Retina (tissue), 1 donor: ENCODE measurements around the gene LRRC8D.

ENCODE experiments used
- DNase-seq: peaks from one replicate; pipeline ENCODE4 v3.0.0-alpha.2; 2016

The LRRC8D gene

GRCh38 chr1:89834083-89834704, 13.4 kb downstream of the LRRC8D start:
- no peak for DNase-seq

GRCh38 chr1:89836252-89837035, 15.6 kb downstream of the LRRC8D start:
- DNase-seq, result no peak

GRCh38 chr1:89837036-89837481, 16.2 kb downstream of the LRRC8D start:
- no peak for DNase-seq

GRCh38 chr1:89837510-89837909, 16.7 kb downstream of the LRRC8D start:
- DNase-seq, result no peak

- no peak for DNase-seq
These were observed 18.7 kb downstream of the LRRC8D start for GRCh38 chr1:89839516-89839915.

GRCh38 chr1:89841507-89841906, 20.7 kb downstream of the LRRC8D start:
- DNase-seq, result no peak

GRCh38 chr1:89842567-89843272, 21.9 kb downstream of the LRRC8D start:
- peak; percentile 69 for DNase-seq

GRCh38 chr1:89843273-89844130, 22.7 kb downstream of the LRRC8D start:
- DNase-seq, result peak; percentile 82

GRCh38 chr1:89844241-89844807, 23.5 kb downstream of the LRRC8D start:
- DNase-seq, result no peak

- DNase-seq, result no peak
These were observed 24.0 kb downstream of the LRRC8D start for GRCh38 chr1:89844860-89845259.

- no peak for DNase-seq
These were observed 26.4 kb downstream of the LRRC8D start for GRCh38 chr1:89847191-89847729.

GRCh38 chr1:89850844-89851415, 30.1 kb downstream of the LRRC8D start:
- no peak for DNase-seq

- no peak for DNase-seq
These were observed 33.3 kb downstream of the LRRC8D start for GRCh38 chr1:89854140-89854539.

- DNase-seq, result no peak
These were observed 34.7 kb downstream of the LRRC8D start for GRCh38 chr1:89855413-89856123.

GRCh38 chr1:89863165-89863830, 42.5 kb downstream of the LRRC8D start:
- DNase-seq, result no peak

- DNase-seq, result no peak
These were observed 44.9 kb downstream of the LRRC8D start for GRCh38 chr1:89865498-89866382.

- DNase-seq, result no peak
These were observed 45.7 kb downstream of the LRRC8D start for GRCh38 chr1:89866568-89866967.

- no peak for DNase-seq
These were observed 50.2 kb downstream of the LRRC8D start for GRCh38 chr1:89870998-89871397.

- no peak for DNase-seq
These were observed 51.1 kb downstream of the LRRC8D start for GRCh38 chr1:89871768-89872473.
